H1 (cell line): Measurements from ENCODE around the gene TGIF1. TPM values are rescaled to one million over a fixed set of nuclear protein-coding genes. Genes with fewer than 3 reads are reported as not detected.

ENCODE experiments used
- CTCF ChIA-PET: fragments of 300-600 bp; sonication (Branson Sonifier 250); formaldehyde crosslinking; loops from one replicate; lab custom pipeline; 2021; ENCODE audit not compliant: partially characterized antibody; lab: Charles Lee
- POLR2A ChIA-PET: fragments of 300-600 bp; sonication (Branson Sonifier 250); formaldehyde crosslinking; loops from one replicate; lab custom pipeline; 2021; ENCODE audit warnings: inconsistent platforms; ENCODE audit not compliant: partially characterized antibody; lab: Charles Lee
- DNase-seq, 2 experiments: peaks; one replicate each; pipeline versions ENCODE4 v3.0.0 to v3.0.0-alpha.2; 2010 to 2022; ENCODE audit warnings: low spot score in 2 of 2, low read depth in 1 of 2, mixed read lengths in 1 of 2
- FAIRE-seq: peaks from 2 replicates; lab custom pipeline; 2011; peaks lifted over from hg19 to GRCh38; lab: Jason Lieb, UNC
- H2AFZ ChIP-seq: 2 replicates; pipeline ENCODE4 v1.8.1; 2012; ENCODE audit warnings: low read length, inconsistent platforms
- H2AK5ac ChIP-seq: 2 replicates; pipeline ENCODE4 v1.6.1; 2013; ENCODE audit warnings: low read depth, low read length
- H2BK120ac ChIP-seq: replicated peaks from 2 replicates; pipeline ENCODE3; 2013; ENCODE audit warnings: low read depth, low read length, inconsistent platforms
- H2BK12ac ChIP-seq: 2 replicates; pipeline ENCODE4 v1.6.1; 2013; ENCODE audit warnings: low read depth, low read length
- H2BK15ac ChIP-seq: 2 replicates; pipeline ENCODE4 v1.6.1; 2013; ENCODE audit warnings: low read length
- H2BK20ac ChIP-seq: 2 replicates; pipeline ENCODE4 v1.6.1; 2013; ENCODE audit warnings: low read length
- H2BK5ac ChIP-seq: 2 replicates; pipeline ENCODE4 v1.6.1; 2013; ENCODE audit warnings: low read depth, low read length
- H3K14ac ChIP-seq: 2 replicates; pipeline ENCODE4 v1.6.1; 2013; ENCODE audit warnings: inconsistent platforms; ENCODE audit not compliant: insufficient read length
- H3K18ac ChIP-seq: 2 replicates; pipeline ENCODE4 v1.6.1; 2013; ENCODE audit warnings: low read length; ENCODE audit errors: extremely low read depth
- H3K23ac ChIP-seq: 2 replicates; pipeline ENCODE4 v1.6.1; 2013; ENCODE audit warnings: inconsistent platforms; ENCODE audit not compliant: insufficient read length
- H3K23me2 ChIP-seq: 2 replicates; pipeline ENCODE4 v1.6.1; 2013; ENCODE audit warnings: low read depth, low read length
- H3K27ac ChIP-seq: 2 replicates; pipeline ENCODE4 v1.6.1; 2011; ENCODE audit warnings: low read depth, low read length, inconsistent platforms
- H3K27me3 ChIP-seq, 4 experiments: replicated peaks in 1 of 4; 1 replicate in 1 of 4; 2 replicates in 3 of 4; pipeline versions ENCODE4 v1.6.1 to v1.8.1; 2011 to 2013; ENCODE audit warnings: low read length in 3 of 4, mild to moderate bottlenecking in 3 of 4, inconsistent platforms in 2 of 4, mixed read lengths in 2 of 4, moderate library complexity in 1 of 4; ENCODE audit not compliant: control insufficient read depth in 3 of 4, insufficient read depth in 3 of 4; ENCODE audit errors: extremely low read depth in 1 of 4
- H3K36me3 ChIP-seq, 4 experiments: 2 replicates each; pipeline versions ENCODE4 v1.6.1 to v1.8.1; 2011 to 2013; ENCODE audit warnings: mild to moderate bottlenecking in 4 of 4, low read length in 3 of 4, moderate library complexity in 2 of 4, control low read depth in 1 of 4, inconsistent platforms in 1 of 4; ENCODE audit not compliant: insufficient read depth in 4 of 4, control insufficient read depth in 2 of 4
- H3K4ac ChIP-seq: replicated peaks from 2 replicates; pipeline ENCODE3; 2013; ENCODE audit warnings: low read length, low read depth, mixed read lengths, inconsistent platforms; ENCODE audit not compliant: insufficient read length
- H3K4me1 ChIP-seq, 4 experiments: replicated peaks in 1 of 4; 1 replicate in 1 of 4; 2 replicates in 3 of 4; pipeline versions ENCODE4 v1.6.1 to v1.8.1; 2011 to 2013; ENCODE audit warnings: low read length in 3 of 4, inconsistent platforms in 2 of 4, mixed read lengths in 1 of 4; ENCODE audit not compliant: insufficient read depth in 4 of 4, control insufficient read depth in 3 of 4
- H3K4me2 ChIP-seq, 2 experiments: 2 replicates each; pipeline versions ENCODE4 v1.6.1 to v1.8.1; 2011 to 2013; ENCODE audit warnings: low read depth in 2 of 2, low read length in 2 of 2, control low read depth in 1 of 2, inconsistent platforms in 1 of 2, mild to moderate bottlenecking in 1 of 2; ENCODE audit not compliant: insufficient read depth in 1 of 2
- H3K4me3 ChIP-seq, 4 experiments: fragments of 200-600, 300-600 bp in 1 of 4; sonication (generic), shearing (Covaris generic), sonication (Bioruptor Twin) in 1 of 4; 2 replicates each; pipeline versions ENCODE4 v1.5.1 to v1.8.1; 2011 to 2016; ENCODE audit warnings: low read length in 4 of 4, low read depth in 3 of 4, control low read depth in 2 of 4, inconsistent platforms in 2 of 4, mild to moderate bottlenecking in 2 of 4, mixed read lengths in 1 of 4, moderate library complexity in 1 of 4; ENCODE audit not compliant: insufficient read depth in 2 of 4; ENCODE audit errors: extremely low read depth in 1 of 4
- H3K56ac ChIP-seq: replicated peaks from 2 replicates; pipeline ENCODE3; 2013; ENCODE audit warnings: low read depth, mild to moderate bottlenecking, mixed read lengths, low read length, inconsistent platforms; ENCODE audit not compliant: insufficient read length
- H3K79me1 ChIP-seq: 2 replicates; pipeline ENCODE4 v1.6.1; 2013; ENCODE audit warnings: low read depth, low read length, control low read depth
- H3K79me2 ChIP-seq, 2 experiments: 2 replicates each; pipeline versions ENCODE4 v1.6.1 to v1.8.1; 2012 to 2013; ENCODE audit warnings: low read length in 2 of 2, mild to moderate bottlenecking in 2 of 2, inconsistent platforms in 1 of 2; ENCODE audit not compliant: insufficient read depth in 2 of 2, control insufficient read depth in 1 of 2
- H3K9ac ChIP-seq, 4 experiments: replicated peaks in 1 of 4; 1 replicate in 1 of 4; 2 replicates in 3 of 4; pipeline versions ENCODE4 v1.6.1 to v1.8.1; 2011 to 2013; ENCODE audit warnings: low read depth in 3 of 4, low read length in 3 of 4, control low read depth in 2 of 4, mild to moderate bottlenecking in 2 of 4, moderate library complexity in 2 of 4, inconsistent platforms in 1 of 4; ENCODE audit errors: extremely low read depth in 1 of 4
- H3K9me3 ChIP-seq, 2 experiments: 2 replicates each; pipeline versions ENCODE4 v1.6.1 to v1.8.1; 2012 to 2013; ENCODE audit warnings: mild to moderate bottlenecking in 2 of 2, moderate library complexity in 2 of 2, control low read depth in 1 of 2, inconsistent platforms in 1 of 2, low read depth in 1 of 2, low read length in 1 of 2, mixed read lengths in 1 of 2; ENCODE audit not compliant: insufficient read depth in 2 of 2
- H4K20me1 ChIP-seq, 2 experiments: replicated peaks in 1 of 2; 2 replicates each; pipeline versions ENCODE3 to v1.8.1; 2011 to 2013; ENCODE audit warnings: inconsistent platforms in 2 of 2, low read length in 2 of 2, mild to moderate bottlenecking in 1 of 2; ENCODE audit not compliant: insufficient read depth in 2 of 2, control insufficient read depth in 1 of 2
- H4K5ac ChIP-seq: 2 replicates; pipeline ENCODE4 v1.6.1; 2013; ENCODE audit warnings: low read length, low read depth, mixed read lengths, inconsistent platforms; ENCODE audit not compliant: insufficient read length
- H4K8ac ChIP-seq: 2 replicates; pipeline ENCODE4 v1.8.0; 2013; ENCODE audit warnings: mild to moderate bottlenecking, moderate library complexity, low read length, inconsistent platforms; ENCODE audit not compliant: insufficient read depth; ENCODE audit errors: extremely low read depth
- H4K91ac ChIP-seq: replicated peaks from 2 replicates; pipeline ENCODE3; 2013; ENCODE audit warnings: low read length, mixed read lengths, inconsistent platforms; ENCODE audit not compliant: insufficient read length
- ASH2L ChIP-seq: fragments of 200-600, 300-600 bp; sonication (generic); IDR thresholded peaks from one replicate; pipeline ENCODE4 v1.7.1; 2017; ENCODE audit warnings: low read length
- HDAC6 ChIP-seq: IDR thresholded peaks from one replicate; pipeline ENCODE4 v1.7.1; 2012; ENCODE audit warnings: low read depth, mild to moderate bottlenecking, inconsistent platforms, low read length, moderate library complexity
- JUND ChIP-seq: IDR thresholded peaks from 2 replicates; pipeline ENCODE4 v1.6.1; 2011; ENCODE audit warnings: mild to moderate bottlenecking, improper control_type of control experiment, low read length
- KDM5A ChIP-seq: fragments of 200-600 bp; IDR thresholded peaks from 2 replicates; pipeline ENCODE4 v1.7.1; 2012; ENCODE audit warnings: mild to moderate bottlenecking, low read length, inconsistent platforms, mixed read lengths
- MAX ChIP-seq: IDR thresholded peaks from 2 replicates; pipeline ENCODE4 v1.6.1; 2012; ENCODE audit warnings: inconsistent platforms
- SIN3A ChIP-seq, 2 experiments: IDR thresholded peaks in 1 of 2; conservative IDR thresholded peaks in 1 of 2; 2 replicates each; pipeline ENCODE4 v1.6.1; 2011 to 2012; ENCODE audit warnings: low read length in 2 of 2, improper control_type of control experiment in 1 of 2, low read depth in 1 of 2, mild to moderate bottlenecking in 1 of 2
- SP4 ChIP-seq: IDR thresholded peaks from 2 replicates; pipeline ENCODE4 v1.6.1; 2012; ENCODE audit warnings: low read length, inconsistent platforms
- TAF7 ChIP-seq: optimal IDR thresholded peaks from 2 replicates; pipeline ENCODE3; 2011; ENCODE audit warnings: low read depth, mild to moderate bottlenecking, inconsistent platforms, low read length, moderate library complexity, borderline replicate concordance
- whole genome bisulfite sequencing, 2 experiments: shearing (Covaris generic) in 1 of 2; methylation state at CpG; one replicate each; pipeline versions ENCODE4 v1.1.6 to v1.1.7; 2013 to 2015; ENCODE audit warnings: low lambda C conversion rate in 2 of 2, mixed read lengths in 2 of 2, inconsistent platforms in 1 of 2, low coverage in 1 of 2, missing lambda C conversion rate in 1 of 2; ENCODE audit not compliant: insufficient replicate concordance in 2 of 2, insufficient coverage in 1 of 2, insufficient read length in 1 of 2; ENCODE audit errors: extremely low coverage in 1 of 2, missing lambda C conversion rate in 1 of 2; 5-methylcytosine and 5-hydroxymethylcytosine counted together
- polyA plus RNA-seq, 7 experiments: library from polyadenylated mRNA; depleted of rRNA in 3 of 7; stranded (reverse) in 5 of 7; unstranded in 2 of 7; fragments of >200 nt in 5 of 7; fragments of 200-250 nt in 2 of 7; gene quantifications; 1 replicate in 5 of 7; 2 replicates in 1 of 7; 4 replicates in 1 of 7; pipeline versions ENCODE4 v1.2.1 to v1.2.3, GENCODE V29; 2011 to 2013; ENCODE audit warnings: missing spikeins in 2 of 7, mixed read lengths in 2 of 7
- total RNA-seq: library from RNA; stranded (reverse); fragmentation: NEBNext Ultra II Directional; extraction: Animal tissue kit (Norgen Biotek cat#: 25700); gene quantifications from 2 replicates; pipeline ENCODE4 v1.2.1, GENCODE V29; 2021

TGIF1 gene
- total and polyA plus RNA-seq, 2 of the 8 experiments (the other 6 are each of a cell fraction or from before 2014, with no cell fraction given) = 256 to 262 TPM

GRCh38 chr18:3466045-3466444 lies 16.1 kb downstream of the TGIF1 start:
- Histone ChIP-seq H2BK15ac (no peak overlapping the region), H3K9me3 (no peaks in the 10 kb centered on the region), H2BK12ac (no peak overlapping the region), H3K79me1 (no peaks in the 10 kb centered on the region), H3K14ac (no peak overlapping the region), H3K27ac (no peak overlapping the region), H3K79me2 (no peaks in the 10 kb centered on the region), H4K8ac (no peak overlapping the region), H3K4me3 (no peak overlapping the region), H3K4me2 (no peak overlapping the region), H3K27me3 (no peaks in the 10 kb centered on the region), H4K5ac (no peak overlapping the region), H3K9ac (no peak overlapping the region), H2BK20ac (no peak overlapping the region), H2AK5ac (no peak overlapping the region), H2AFZ (no peak overlapping the region), H3K4ac (no peak overlapping the region), H2BK120ac (no peak overlapping the region), H3K18ac (no peak overlapping the region; the same call in 1 of the 2 replicates), H2BK5ac (no peak overlapping the region; the same call in 1 of the 2 replicates), H3K23me2 (0 out of 2 replicates have a peak, but pooled peaks cover 2% of the 10 kb centered on the region), H3K4me1 (peaks cover 7 to 19% (median 9%) of the 10 kb centered on the region in 4 experiments; a peak in 6 of 7 replicates), H3K23ac (no peak overlapping the region), H3K56ac (no peak overlapping the region), H4K91ac (no peak overlapping the region), H3K36me3 (peaks cover 0 to under 1% (median 0%) of the 10 kb centered on the region in 4 experiments; a peak in 1 of 8 replicates), H4K20me1 (no peaks in the 10 kb centered on the region)
- ChIA-PET CTCF (interaction anchor here (0.7 to 4.7 kb wide), 12 partner anchors 10 to 205 kb away, joined by 3 to 56 read pairs (median 4); no protein-coding TSS in a partner anchor), POLR2A (interaction anchor here (0.7 to 6.3 kb wide), 11 partner anchors 10 to 169 kb away, joined by 3 to 58 read pairs (median 4); no protein-coding TSS in a partner anchor)
- WGBS, 2 experiments = 84 to 100% methylated on average over 1 to 5 of the region's 5 CpGs
- TF ChIP-seq ASH2L (no peak), HDAC6 (no peak), TAF7 (no peak), JUND (no peak), MAX (no peak), SP4 (no peak), SIN3A (conservative IDR thresholded peaks at IDR 0.05 in 1 of 2, IDR thresholded peaks at IDR 0.05 in 1 of 2; ENCODE audit: low read depth in 1 of 2, low read length in 2 of 2) (no peak), KDM5A (no peak)
- no peak for FAIRE-seq
- DNase-seq = no peak
